HG02840 (cell line): ENCODE data around the gene TTC21A.
"Not testable (repeated sequence)": the region's sequence is repeated elsewhere in the genome, so short reads cannot be mapped to it uniquely, and the experiment has no call there.

ENCODE experiments used
- ATAC-seq: cut with Tn5 transposase; IDR thresholded peaks from one replicate; pipeline ENCODE4 v1.9.1; 2021; ENCODE audit warnings: mild to moderate bottlenecking, moderate library complexity, moderate number of reproducible peaks; ENCODE audit not compliant: unreplicated experiment, low FRiP score

Gene TTC21A, protein sequence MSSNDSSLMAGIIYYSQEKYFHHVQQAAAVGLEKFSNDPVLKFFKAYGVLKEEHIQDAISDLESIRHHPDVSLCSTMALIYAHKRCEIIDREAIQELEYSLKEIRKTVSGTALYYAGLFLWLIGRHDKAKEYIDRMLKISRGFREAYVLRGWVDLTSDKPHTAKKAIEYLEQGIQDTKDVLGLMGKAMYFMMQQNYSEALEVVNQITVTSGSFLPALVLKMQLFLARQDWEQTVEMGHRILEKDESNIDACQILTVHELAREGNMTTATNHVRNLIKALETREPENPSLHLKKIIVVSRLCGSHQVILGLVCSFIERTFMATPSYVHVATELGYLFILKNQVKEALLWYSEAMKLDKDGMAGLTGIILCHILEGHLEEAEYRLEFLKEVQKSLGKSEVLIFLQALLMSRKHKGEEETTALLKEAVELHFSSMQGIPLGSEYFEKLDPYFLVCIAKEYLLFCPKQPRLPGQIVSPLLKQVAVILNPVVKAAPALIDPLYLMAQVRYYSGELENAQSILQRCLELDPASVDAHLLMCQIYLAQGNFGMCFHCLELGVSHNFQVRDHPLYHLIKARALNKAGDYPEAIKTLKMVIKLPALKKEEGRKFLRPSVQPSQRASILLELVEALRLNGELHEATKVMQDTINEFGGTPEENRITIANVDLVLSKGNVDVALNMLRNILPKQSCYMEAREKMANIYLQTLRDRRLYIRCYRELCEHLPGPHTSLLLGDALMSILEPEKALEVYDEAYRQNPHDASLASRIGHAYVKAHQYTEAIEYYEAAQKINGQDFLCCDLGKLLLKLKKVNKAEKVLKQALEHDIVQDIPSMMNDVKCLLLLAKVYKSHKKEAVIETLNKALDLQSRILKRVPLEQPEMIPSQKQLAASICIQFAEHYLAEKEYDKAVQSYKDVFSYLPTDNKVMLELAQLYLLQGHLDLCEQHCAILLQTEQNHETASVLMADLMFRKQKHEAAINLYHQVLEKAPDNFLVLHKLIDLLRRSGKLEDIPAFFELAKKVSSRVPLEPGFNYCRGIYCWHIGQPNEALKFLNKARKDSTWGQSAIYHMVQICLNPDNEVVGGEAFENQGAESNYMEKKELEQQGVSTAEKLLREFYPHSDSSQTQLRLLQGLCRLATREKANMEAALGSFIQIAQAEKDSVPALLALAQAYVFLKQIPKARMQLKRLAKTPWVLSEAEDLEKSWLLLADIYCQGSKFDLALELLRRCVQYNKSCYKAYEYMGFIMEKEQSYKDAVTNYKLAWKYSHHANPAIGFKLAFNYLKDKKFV (N-terminal part only)

DNA sequence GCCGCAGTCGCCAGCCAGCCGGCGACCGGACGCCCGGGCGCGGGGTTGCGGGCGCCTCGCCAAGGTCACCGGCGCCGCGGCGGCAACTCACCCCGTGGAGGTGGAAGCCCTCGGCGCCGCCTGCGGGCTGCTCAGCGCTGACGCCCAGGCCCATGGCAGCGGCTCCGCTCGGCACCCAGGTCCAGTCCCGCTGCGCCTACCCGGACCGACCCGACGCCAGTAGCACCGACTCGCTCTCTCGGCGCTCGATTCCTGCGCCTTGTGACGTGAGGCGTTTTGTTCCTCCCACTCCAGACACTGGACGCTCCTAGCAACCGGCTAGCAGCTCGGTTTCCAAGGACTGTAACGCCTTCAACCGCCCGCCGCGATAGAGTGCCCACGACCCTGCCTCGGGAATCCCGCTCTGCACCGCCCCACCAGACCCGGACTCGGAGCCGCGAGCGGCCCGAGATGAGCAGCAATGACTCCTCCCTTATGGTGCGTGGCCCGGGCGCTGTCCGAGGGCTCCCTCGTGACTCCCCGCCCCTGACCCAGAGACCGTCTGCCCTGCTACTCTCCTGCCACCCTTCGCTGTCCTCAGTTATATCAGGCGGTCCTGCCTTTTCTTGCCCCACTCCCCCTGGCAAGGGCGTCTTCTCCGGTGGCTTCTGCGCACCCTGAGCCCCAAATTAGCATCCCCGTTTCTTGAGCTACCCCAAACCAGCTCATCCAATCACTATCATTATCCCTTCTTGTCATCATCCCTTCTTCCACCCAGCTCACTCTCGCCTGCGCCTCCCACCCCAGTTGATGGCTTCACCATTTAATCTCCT lies at the start of gene TTC21A, which contains the start of gene GORASP1:
Gene TTC21A (plus strand): TSS at position 293 of the 812 bp plus-strand sequence. CDS start 158 bp downstream, at position 451.
Gene GORASP1 (minus strand): TSS at position 240 of the 812 bp plus-strand sequence. CDS start 86 bp downstream, at position 154.
- peak; percentile 49 for ATAC-seq

DNA sequence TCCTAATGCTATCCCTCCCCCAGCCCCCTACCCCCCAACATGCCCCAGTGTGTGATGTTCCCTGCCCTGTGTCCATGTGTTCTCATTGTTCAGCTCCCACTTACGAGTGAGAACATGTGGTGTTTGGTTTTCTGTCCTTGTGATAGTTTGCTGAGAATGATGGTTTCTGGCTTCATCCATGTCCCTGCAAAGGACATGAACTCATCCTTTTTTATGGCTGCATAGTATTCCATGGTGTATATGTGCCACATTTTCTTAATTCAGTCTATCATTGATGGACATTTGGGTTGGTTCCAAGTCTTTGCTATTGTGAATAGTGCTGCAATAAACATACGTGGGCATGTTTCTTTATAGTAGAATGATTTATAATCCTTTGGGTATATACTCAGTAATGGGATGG lies 46.3 kb upstream of the TTC21A start:
- ATAC-seq: not testable (repeated sequence)

DNA sequence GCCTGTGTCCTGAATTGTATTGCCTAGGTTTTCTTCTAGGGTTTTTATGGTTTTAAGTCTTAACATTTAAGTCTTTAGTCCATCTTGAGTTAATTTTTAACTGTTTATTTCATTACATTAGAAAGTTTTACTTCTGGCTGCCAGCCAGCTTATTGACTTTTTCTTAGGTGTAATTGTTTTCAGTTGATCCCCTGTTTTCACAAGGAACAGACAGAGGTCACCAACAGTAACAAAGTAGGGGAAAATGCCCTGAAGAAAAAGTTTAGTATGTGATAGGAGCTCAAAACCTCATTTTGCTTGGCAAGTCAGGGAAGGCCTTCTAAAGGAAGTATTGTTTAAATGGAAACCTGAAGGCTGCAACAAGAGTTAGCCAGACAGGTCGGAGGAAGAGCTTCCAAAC lies 45.3 kb upstream of the TTC21A start:
- no peak for ATAC-seq

DNA sequence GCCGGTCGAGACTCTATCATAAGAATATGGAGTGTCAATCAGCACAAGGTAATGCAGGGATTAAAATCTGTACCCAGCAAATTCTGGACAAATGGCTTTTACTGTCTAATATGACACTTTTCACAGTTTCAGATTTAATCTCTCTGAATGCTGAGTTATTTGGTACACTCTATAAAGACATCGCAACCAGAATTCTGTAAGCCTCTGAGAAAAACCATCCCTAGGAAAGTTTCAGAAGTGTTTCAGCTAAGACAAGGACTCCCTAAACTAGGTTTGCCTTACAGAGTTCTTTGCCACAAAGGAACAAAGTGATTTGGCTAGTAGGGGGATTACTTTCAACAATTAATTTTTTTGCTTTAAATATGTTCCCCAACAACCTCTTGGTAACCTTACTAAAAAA lies 44.3 kb upstream of the TTC21A start:
- no peak for ATAC-seq

DNA sequence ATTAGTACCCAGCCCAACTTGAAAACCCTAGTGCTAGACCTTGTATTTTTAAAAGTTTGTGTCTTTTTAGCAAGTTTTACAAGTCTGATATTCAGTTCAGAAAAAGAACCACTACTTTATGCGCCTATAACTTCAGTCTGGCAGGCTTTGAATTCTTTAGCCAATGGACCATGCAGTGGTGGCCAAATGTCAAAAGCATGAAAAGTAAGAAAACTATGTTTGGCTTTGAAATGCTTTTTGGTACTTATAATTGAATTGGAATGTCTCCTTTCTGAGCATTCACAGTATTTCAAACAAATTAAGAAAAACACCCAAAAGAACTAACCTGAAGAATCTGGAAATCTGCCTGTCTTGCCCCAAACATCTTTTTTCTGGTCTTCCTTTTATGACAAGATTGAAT lies 42.8 kb upstream of the TTC21A start:
- ATAC-seq: no peak

DNA sequence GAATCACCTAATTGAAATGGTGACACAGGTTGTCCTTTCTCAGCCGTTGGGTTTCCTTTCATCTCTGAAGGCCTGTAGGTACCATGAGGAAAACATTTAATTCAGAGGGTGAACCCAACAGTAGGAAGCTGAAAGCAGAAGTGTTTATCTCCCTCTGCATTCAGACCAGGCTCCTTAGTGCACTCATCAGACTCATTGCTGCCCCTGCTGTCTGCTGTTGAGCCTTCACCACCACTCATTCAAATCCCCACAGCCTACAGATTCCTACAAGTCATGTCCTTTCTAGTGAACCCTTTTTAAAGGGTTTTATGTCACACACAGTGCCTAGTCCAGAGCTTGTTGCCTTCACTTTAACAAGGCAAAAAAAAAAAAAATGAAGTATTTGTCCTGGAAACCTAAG lies 42.3 kb upstream of the TTC21A start:
- peak; percentile 79 for ATAC-seq

DNA sequence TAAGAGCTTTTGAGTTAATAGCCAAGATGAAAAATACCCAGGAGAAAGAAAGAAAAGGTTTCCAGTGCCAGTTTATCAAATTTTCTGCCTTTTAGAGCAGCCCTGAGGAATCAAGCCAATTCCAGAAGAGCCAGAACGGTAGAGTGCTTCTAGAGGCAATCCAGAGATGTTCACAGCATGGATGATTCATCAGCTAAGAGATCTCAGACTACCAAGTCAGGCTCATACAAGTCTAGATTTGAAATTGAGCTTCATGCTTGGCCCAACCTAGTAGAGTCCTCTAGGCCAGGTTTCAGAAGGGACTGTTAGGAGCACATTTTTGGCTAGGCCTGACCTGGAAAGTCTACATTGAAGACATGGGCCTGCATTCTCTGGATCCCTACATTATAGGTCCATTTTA lies 40.2 kb upstream of the TTC21A start:
- ATAC-seq: no peak

DNA sequence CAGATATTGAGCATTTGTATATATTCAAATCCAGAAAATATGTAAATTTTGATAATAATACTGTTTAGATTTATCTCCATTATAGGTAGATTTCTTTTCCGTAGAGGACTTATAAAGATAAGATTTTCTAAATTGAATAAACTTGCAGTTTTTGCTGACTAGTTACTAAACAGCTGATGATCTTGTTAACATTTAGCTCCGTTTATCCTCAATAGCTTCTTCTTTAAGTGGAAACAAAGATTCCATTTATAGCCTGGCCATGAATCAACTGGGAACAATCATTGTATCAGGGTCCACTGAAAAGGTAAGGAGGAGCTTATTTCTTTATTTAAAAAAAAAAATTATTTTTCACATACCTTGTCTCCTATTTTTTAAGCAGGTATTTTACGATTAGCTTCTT lies 38.9 kb upstream of the TTC21A start:
- no peak for ATAC-seq

DNA sequence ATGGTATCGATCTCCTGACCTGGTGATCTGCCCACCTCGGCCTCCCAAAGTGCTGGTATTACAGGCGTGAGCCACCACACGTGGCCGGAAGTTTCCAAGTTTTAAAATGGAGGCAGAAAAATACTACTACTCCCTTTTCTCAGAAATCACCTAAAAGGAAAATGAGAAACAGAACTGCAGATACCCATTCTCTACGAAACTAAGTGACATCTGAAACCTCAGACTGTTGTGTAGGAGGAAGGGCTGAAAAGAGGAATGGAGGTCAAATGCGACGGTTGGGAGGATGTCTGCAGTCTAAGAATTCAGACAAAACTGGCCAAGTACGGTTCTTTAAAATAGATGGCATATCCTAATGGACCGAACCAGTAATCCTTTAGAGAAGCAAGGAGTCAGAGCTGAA lies 31.6 kb upstream of the TTC21A start:
- no peak for ATAC-seq

DNA sequence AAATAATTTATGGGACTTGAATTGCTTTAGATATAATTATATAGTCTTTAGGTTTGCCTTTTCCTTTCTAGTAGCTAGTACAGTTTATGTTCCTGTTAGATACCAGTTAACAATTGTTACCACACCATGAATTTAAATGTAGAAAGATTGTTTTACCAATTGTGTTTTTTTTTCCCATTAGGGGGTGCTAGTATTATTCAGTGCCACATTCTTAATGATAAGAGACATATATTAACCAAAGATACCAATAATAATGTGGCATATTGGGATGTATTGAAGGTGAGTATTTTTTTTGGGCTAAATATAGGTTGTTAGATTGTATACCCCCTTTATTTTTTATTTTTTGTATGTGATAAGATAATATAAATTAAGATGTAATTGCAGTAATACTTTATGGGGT lies 27.9 kb upstream of the TTC21A start:
- no peak for ATAC-seq

DNA sequence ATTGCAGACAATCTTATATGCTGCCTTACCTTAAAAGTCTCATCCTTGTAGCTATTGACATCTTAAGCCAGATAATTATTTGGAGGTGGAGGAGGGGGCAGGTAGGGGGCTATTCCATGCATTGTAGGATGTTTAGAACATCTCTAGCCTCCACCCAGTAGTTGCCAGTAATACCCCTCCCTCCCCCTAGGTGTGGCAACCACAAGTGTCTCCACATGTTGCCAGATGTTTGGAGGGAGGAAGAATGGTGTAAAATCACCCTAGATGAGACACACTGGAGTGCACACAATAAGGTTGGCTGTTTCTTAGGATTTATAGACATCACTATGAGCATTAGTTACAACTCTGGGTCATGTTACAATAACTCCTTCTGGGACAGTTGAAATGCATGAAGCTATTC lies 27.5 kb upstream of the TTC21A start:
- no peak for ATAC-seq

DNA sequence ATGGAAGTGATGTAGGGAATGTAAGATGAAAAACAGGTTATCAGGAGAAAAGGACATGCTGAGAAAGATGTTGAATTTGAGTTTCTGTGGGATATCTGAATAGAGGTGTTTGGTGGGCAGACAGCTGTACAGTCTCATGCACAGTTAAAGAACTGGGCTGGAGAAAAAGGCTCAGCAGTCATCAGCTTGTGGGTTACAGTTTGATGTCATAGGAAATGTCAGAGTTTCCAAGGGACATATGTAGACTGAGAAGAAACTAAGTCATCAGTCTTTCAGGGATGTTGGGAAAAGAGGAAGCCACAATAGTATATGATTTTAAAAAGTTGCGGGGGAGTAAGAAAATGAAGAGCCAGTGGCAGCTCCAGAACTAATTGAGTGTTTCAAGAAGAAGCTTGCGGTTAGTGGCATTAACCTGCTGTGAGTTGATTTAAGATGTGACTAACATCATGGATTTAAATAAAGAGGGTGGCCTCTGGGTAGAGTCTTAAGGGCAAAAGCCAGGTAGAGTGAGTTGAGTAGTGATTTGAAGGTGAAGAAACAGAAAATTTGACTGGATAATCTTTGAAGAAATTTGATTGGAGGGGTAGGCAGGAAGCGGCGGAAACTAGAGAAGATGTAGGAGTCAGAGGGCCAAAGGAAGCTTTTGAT lies 24.7 kb upstream of the TTC21A start:
- ATAC-seq: no peak

DNA sequence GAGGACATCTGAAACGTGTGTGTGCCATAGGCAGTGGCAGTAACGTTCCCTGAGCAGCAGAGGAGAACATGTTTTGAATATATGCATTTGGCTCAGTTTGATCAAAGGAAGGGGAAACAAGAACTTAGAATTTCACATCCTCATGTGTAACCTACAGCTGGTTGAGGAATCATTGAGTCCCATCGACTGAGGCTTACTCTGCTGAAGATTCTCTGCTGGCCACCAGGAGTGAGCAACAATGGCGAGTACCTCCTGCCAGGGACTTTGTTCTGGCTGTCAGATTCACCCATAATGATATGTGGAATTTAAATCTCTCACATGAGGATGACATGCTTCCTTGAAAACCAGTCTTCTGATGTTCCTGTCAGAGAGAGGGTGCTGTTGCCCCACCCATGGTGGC lies 21.3 kb upstream of the TTC21A start:
- ATAC-seq: no peak

DNA sequence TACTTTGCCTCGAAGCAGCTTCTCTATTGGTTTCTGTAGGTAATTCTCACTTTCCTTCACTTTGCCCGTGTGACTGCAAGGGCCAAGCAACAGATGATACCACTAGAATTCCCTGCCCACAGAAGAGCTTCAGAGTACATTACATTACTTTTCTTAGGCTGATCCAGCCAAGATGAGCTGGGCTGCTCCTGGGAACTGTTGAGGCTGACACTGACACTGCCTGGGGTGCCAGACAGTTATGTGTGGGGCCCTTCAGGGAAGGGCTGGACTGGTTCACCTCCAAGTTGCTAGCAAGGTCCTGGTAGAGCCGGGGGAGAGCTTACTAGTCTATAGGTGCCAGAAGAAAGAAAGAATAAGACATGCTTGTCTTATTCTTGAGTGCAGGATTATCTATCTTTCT lies 19.0 kb upstream of the TTC21A start:
- ATAC-seq: no peak

DNA sequence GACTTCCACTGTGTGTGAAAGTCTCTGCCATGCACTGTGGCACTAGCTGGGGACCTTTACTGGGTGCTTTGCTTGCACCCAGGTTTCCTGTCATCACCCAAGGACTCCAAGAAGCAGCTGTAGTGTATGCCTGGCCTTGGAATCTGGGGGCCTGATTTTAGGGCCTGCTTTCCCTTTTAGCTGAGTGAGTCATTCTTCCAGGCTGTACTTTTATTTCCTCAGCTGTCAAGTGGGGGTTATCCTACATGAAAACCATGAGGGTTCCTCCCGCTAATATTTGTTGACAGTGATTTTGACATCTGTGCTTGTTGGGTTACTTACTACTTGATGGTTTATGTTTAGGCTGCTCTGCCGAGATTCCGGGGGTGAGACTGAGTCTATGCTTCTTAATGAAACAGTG lies 18.6 kb upstream of the TTC21A start:
- no peak for ATAC-seq

DNA sequence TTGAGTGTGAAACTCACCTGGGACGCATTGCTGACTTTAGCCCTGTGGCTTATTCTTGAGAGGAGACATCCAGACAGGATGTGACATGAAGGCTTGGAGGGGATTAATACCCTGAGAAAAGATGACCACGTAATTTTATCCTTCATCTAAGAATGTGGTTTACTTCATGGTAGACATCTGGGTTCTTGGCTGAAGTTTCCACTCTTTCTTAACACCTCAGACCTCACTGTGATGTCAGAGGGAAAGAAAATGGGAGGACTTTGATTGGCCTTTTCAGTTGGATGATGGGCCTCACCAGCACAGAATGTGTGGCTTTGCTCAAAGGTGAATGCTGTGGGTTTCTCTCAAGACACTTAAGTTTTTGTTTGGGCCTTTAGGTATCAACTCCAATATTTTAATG lies 16.6 kb upstream of the TTC21A start:
- ATAC-seq: no peak

DNA sequence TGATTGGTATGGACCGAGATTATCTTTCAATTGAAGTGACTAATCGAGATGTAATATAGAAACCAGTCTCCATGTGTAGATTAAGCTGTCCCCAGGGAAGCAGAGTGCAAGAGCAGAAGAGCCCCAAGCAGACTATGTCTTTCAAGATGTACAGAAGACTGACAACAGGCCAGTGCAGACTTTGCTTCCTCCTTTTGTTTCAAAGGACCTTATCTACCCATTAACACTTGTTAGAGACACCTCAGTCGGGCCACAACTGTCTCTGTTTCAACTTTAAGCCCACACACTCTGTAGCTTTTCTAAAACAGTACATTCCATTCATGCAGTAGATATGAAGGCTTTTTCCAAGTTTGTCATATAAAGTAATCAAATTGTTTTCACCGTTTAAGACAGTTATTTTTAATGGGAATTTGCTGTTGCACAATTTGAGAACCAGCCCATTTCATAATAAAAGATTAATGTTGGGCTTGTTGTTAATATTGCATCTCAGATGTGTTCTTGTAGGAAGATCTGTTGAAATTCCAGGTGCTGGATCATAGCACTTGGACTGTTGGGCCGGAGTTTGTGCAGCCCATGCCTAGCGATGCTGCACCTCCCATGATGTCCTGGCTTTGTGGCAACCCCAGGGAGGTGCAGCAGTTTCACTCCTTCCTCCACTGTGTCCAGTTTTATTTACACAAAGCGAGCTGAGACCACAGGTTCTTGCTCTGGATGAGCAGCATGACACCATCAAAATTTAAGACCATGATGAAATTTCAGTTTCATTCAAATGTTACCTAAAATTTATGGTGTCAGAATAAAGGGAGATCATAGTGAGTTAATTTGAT lies 12.4 kb upstream of the TTC21A start:
- no peak for ATAC-seq

DNA sequence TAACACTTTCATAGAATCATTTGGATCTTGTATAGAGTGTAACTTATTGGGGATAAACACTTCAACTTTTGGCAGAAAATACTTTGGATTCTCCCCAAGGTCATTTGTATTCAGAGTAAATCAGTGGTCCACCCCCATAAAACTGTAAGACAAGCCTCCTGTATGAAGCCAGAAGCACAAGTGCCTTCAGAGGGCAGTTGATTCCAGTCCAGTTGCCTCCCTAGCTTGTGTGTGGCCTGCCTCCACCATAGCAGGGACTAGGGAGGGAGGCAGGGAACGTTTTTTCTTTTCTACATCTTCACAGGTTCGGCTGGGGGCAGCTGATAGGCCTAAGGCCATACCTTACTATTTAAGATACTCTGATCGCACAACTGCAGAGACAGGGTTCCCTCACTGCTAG lies 11.7 kb upstream of the TTC21A start:
- ATAC-seq: no peak

DNA sequence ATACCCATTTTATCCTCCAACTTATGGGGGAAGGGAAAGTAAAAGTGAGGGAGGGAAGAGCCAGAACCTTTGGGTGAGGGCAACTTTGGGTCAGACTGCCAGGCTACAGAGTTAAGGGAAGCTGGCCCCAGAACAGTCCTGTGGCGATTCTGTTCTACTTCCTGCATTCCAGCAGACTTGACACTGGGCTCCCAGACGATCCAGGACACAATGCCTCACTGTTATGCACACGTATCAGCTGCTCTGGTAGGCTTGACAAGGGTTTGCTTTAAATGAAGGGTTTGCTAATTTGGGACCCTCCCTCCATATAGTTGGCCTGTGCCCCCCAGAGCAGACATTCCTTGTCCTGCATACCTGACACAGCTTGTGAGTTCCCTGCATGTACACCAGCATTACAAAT lies 10.7 kb upstream of the TTC21A start:
- ATAC-seq: no peak
